ENCODE data around the gene DMGDH. TPM values are rescaled to one million over a fixed set of nuclear protein-coding genes. Genes with fewer than 3 reads are reported as not detected.

The DMGDH gene
- total RNA-seq, 2 donors from 2014 or later = 1.3 TPM; not detected in 1

DNA sequence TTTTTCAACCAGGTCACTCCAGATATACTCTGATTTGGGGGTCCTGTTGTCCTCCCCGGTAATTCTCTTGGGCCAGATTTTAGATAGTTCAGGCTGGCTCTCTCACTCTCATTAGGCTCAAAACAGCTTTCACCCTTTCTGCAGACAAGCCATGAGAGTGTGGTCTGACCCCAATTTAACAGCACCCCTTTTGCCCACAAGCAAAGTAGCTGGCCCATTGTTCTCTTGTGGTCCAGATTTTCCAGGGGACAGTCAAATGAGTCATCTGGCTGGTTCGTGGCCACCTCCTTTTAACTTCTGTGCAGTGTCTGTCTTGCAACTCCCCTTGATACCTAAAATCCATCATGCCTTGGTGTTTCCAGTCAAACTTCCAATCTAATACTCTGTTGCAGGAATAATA is 16.6 kb upstream of the DMGDH start:
- no peak overlapping the region for H3K27ac Mint-ChIP-seq
- H3K27me3 Mint-ChIP-seq = peaks cover 10 to 18% of the 10 kb centered on the region in 2 donors
- ATAC-seq (no peak), DNase-seq (ENCODE audit: low spot score) (no peak)
- H3K4me3 Mint-ChIP-seq = no peak overlapping the region
- no peaks in the 10 kb centered on the region for H3K9me3 Mint-ChIP-seq
- H3K4me1 Mint-ChIP-seq (ENCODE audit: low read depth in 2 of 2) = no peaks in the 10 kb centered on the region
- no peaks in the 10 kb centered on the region for H3K36me3 Mint-ChIP-seq

DNA sequence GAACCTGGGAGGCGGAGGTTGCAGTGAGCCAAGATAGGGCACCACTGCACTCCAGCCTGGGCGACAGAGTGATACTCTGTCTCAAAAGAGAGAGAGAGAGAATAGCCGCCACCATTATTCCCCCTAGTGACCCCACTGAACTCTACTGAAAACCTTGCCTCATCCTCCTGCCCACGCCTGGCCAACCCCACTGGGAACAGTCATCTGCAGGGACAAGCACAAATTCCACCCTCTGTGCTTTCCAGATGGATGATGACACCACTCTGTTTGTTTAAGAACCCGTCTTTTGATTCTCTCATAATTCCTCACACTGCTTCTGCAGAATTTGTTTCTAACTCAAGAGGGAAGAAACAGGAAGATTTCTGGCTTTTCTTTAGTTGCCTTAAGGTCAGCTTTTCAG is 12.3 kb upstream of the DMGDH start:
- no peak for DNase-seq (ENCODE audit: low spot score)
- Mint-ChIP-seq H3K27ac (no peak overlapping the region), H3K9me3 (no peaks in the 10 kb centered on the region), H3K27me3 (peaks cover 8 to 12% of the 10 kb centered on the region in 2 donors), H3K4me3 (no peak overlapping the region), H3K4me1 (ENCODE audit: low read depth in 2 of 2) (peaks cover 5 to 9% of the 10 kb centered on the region in 2 donors), H3K36me3 (no peaks in the 10 kb centered on the region)
- no peak for ATAC-seq

DNA sequence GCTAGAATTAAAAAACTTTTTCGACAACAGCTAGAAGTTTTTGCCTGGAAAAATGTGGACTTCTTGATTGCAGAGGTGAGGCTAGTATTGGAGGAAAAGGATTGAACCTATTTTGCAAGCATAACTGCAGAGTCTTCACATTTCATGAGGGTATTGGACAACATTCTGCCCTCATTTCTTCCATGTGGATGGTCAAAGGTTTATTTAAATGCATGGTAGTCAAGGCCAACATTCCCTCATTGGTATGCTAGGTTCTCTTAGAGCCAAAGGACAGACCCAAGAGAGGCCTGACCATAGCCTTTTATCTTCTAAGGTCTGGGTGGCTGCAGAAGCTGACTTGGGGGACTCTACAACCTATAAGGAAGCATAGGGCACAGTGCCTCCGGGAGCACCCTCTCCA is 11.3 kb upstream of the DMGDH start:
- Mint-ChIP-seq H3K27me3 (peaks cover 2 to 7% of the 10 kb centered on the region in 2 donors), H3K4me1 (ENCODE audit: low read depth in 2 of 2) (peaks cover 5 to 9% of the 10 kb centered on the region in 2 donors), H3K27ac (no peak overlapping the region), H3K9me3 (no peaks in the 10 kb centered on the region), H3K36me3 (no peaks in the 10 kb centered on the region), H3K4me3 (no peak overlapping the region)
- DNase-seq (ENCODE audit: low spot score) = no peak
- ATAC-seq = peak in 1 of 2 donors; percentile 15

DNA sequence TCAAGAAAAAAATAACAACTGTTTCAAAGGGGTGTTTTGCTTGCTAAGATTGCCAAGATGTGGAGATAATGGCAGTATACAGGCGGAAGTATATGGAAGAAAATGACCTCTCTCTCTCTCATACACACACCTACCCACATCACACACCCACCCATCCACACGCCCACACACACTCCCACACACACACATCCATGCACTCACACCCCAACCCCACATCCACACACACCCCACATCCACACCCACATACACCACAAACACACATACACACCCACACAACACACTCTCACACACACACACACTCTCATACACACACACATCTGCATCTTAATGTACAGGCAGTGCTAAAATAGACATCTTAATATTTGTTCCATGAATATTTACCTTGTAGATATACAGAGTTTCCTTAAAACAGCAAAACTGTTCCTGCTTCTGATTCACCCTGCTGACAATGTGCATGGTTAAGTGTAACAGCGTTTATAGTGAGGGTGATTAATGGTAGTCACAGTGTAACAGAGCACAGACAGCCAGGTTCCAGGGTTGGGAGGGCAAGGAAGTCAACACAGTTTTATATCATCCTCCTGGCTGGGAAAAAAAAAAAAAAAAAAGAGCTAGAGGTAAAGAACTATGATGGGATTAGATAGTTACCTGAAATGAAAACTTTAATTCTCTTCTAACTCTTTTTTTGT is 8.3 kb upstream of the DMGDH start:
- ATAC-seq (no peak), DNase-seq (ENCODE audit: low spot score) (no peak)
- Mint-ChIP-seq H3K27ac (no peak overlapping the region), H3K4me1 (ENCODE audit: low read depth in 2 of 2) (peaks cover 5 to 14% of the 10 kb centered on the region in 2 donors), H3K9me3 (no peaks in the 10 kb centered on the region), H3K4me3 (peak overlapping the region; percentile 16), H3K36me3 (no peaks in the 10 kb centered on the region), H3K27me3 (peaks cover 0 to 2% of the 10 kb centered on the region in 2 donors)

DNA sequence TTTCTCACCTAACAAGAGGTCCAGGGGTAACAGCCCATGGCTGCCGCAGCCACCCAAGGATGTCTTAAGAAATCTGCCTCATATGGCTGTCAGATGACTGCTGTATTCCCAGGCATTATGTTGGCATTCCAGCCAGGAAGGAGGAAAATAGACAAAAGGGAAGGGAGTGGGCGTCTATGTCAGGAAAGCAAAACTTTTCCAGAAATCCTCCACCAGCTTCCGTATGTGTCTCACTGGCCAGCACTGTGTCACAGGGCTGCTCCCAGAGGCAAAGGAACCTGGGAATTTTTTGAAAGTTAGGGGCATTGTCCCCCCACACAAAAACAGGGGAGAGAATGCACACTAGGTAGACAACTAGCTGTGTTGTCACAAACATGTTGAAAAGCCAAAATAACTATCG is 7.3 kb upstream of the DMGDH start:
- Mint-ChIP-seq H3K4me3 (no peak overlapping the region), H3K4me1 (ENCODE audit: low read depth in 2 of 2) (peaks cover 5 to 14% of the 10 kb centered on the region in 2 donors), H3K27me3 (peaks cover 5 to 7% of the 10 kb centered on the region in 2 donors), H3K27ac (no peak overlapping the region), H3K36me3 (no peaks in the 10 kb centered on the region), H3K9me3 (no peaks in the 10 kb centered on the region)
- DNase-seq (ENCODE audit: low spot score) = no peak
- no peak for ATAC-seq

DNA sequence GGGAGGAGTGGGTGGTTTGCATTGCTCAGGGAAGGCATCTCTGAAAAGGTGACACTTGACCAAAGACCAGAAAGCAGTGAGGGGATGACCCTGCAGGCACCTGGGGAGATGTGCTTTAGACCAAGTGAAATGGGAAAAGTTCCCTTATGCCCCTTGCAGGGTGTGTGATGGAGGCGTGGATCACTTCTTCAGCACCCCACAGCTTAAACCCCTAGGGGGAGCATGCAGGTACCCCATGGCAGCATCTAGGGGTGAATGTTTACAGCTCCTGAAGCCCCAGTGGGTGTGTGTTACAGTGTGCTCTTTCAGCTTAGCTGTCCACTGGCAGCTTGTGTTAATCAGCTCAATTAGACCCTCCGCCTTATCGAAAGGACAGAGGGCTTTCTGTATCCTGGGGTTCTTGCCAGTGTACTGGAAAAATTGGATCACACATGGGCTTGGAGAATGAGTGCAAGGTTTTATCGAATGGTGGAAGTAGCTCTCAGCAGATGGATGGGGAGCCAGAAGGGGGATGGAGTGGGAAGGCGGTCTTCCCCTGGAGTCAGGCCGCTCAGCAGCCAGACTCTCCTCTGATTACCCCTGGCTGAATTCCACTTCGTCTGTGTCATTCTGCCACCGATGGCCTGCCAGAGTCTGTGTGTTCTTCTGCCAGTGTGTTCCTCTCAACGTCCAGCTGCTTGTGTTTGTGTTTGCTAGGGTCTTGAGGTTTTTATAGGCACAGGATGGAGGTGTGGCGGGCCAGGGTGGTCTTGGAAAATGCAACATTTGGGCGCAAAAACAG is 6.4 kb upstream of the DMGDH start:
- no peak for DNase-seq (ENCODE audit: low spot score)
- H3K27me3 Mint-ChIP-seq = peaks cover 12 to 17% of the 10 kb centered on the region in 2 donors
- peaks cover 5 to 14% of the 10 kb centered on the region in 2 donors for H3K4me1 Mint-ChIP-seq (ENCODE audit: low read depth in 2 of 2)
- no peaks in the 10 kb centered on the region for H3K36me3 Mint-ChIP-seq
- no peak overlapping the region for H3K4me3 Mint-ChIP-seq
- H3K9me3 Mint-ChIP-seq = no peaks in the 10 kb centered on the region
- no peak overlapping the region for H3K27ac Mint-ChIP-seq
- no peak for ATAC-seq

DNA sequence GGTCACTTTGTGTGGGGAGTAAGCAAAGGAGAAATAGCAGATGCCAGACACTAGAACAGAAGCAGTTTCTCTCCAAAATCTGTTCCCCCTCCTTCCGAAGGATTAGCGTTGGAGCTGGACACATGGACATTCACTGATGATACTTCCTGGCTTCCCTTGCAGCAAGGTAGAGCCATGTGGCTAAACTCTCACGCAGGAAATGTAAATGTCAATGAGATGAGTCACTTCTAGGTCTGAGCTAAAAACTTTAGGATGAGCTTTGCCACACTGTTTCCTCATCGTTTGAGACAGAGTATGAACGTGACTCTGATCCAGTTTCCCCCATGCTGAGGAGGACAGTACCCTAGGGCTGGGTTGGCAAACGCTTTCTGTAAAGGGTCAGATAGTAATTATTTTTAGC is 5.2 kb upstream of the DMGDH start:
- no peak for DNase-seq (ENCODE audit: low spot score)
- Mint-ChIP-seq H3K4me3 (no peak overlapping the region), H3K36me3 (no peaks in the 10 kb centered on the region), H3K9me3 (no peaks in the 10 kb centered on the region), H3K27ac (no peak overlapping the region), H3K27me3 (peaks cover 15 to 19% of the 10 kb centered on the region in 2 donors), H3K4me1 (ENCODE audit: low read depth in 2 of 2) (peaks cover 5 to 14% of the 10 kb centered on the region in 2 donors)
- no peak for ATAC-seq

DNA sequence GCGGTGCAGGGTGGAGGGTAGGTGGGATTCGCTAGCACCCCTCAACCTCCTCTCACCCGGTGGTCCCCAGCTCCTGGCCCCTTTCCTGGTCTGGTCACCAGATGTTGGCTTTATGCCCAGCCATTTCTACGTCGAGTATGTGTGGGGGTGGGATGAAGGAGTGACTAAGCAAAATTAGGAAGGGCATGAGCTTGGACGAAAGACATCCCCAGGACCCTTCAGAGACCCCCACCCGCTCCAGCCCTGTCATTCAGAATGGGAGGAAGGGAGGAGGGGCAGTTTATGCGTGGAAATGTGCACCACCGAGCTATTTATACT is 835 bp upstream of the DMGDH start:
- peaks cover 26 to 31% of the 10 kb centered on the region in 2 donors for H3K27me3 Mint-ChIP-seq
- H3K4me3 Mint-ChIP-seq = no peak overlapping the region
- no peaks in the 10 kb centered on the region for H3K9me3 Mint-ChIP-seq
- no peak for ATAC-seq
- H3K27ac Mint-ChIP-seq = no peak overlapping the region
- H3K4me1 Mint-ChIP-seq (ENCODE audit: low read depth in 2 of 2) = peaks cover 0 to 5% of the 10 kb centered on the region in 2 donors
- H3K36me3 Mint-ChIP-seq = no peaks in the 10 kb centered on the region
- DNase-seq (ENCODE audit: low spot score) = no peak

DNA sequence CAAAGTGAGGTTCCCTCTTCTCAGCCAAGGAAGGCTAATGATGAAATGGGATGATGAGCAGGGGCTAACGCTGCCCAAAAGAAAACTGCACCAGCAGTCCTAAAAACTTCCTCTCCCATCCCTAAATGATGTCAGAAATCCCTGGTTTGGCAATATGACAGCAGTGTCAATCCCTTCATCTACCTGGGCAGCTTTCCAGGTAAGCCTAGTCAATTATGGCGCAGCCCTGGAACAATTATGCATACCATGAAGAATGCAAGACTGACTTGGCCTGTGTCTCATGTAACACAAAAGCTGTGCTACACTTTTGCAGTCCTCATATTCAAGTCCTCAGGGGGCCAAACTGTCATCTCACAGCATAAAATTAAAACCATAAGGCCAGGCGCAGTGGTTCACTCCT is 7.0 kb downstream of the DMGDH start:
- no peak for DNase-seq (ENCODE audit: low spot score)
- Mint-ChIP-seq H3K4me3 (no peak overlapping the region), H3K27me3 (peaks cover 16 to 22% of the 10 kb centered on the region in 2 donors), H3K27ac (no peak overlapping the region), H3K36me3 (no peaks in the 10 kb centered on the region), H3K4me1 (ENCODE audit: low read depth in 2 of 2) (no peaks in the 10 kb centered on the region), H3K9me3 (no peaks in the 10 kb centered on the region)
- ATAC-seq = no peak

DNA sequence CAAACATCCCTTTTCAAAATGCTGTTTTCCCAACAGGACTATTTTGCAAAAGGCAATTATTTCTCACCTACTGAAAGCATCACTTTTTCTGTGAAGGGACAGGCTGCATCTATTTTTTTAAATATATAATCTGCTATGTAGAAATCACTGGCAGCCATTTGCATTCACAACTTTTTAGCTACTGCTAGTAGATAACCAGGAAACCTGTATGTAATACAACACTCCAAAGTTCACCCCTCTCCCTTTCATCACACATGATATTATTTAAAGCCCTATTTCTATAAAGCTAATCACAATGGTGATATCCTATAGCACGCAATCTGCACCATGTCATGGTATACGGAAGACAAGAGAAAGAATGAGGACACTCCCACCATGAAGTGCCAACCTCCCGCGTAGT is 9.8 kb downstream of the DMGDH start:
- Mint-ChIP-seq H3K9me3 (no peaks in the 10 kb centered on the region), H3K27me3 (peaks cover 19 to 33% of the 10 kb centered on the region in 2 donors), H3K4me3 (no peak overlapping the region), H3K27ac (no peak overlapping the region), H3K4me1 (ENCODE audit: low read depth in 2 of 2) (no peaks in the 10 kb centered on the region), H3K36me3 (no peaks in the 10 kb centered on the region)
- ATAC-seq (no peak), DNase-seq (ENCODE audit: low spot score) (no peak)

DNA sequence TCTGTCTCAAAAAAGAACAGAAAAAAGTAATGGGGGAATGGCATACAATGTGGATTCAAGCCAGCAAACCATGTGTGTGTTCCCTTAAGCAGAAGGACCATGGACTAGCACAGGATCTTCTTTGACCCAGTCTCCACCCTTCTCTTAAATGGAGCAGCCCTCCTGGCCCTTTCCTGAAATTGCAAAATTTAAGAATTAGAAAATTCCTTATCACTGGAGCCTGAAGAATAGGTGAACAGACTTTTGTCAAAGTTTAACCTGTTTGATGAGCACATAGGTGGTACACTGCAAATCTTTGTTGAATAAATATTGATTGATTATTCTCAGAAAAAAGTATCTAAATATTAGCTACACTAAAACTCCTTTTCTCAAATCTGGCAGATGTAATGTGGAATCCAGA is 12.6 kb downstream of the DMGDH start:
- Mint-ChIP-seq H3K4me1 (ENCODE audit: low read depth in 2 of 2) (no peaks in the 10 kb centered on the region), H3K36me3 (no peaks in the 10 kb centered on the region), H3K27ac (no peak overlapping the region), H3K27me3 (peaks cover 17 to 37% of the 10 kb centered on the region in 2 donors), H3K9me3 (no peaks in the 10 kb centered on the region), H3K4me3 (no peak overlapping the region)
- DNase-seq (ENCODE audit: low spot score) (no peak), ATAC-seq (no peak)

DNA sequence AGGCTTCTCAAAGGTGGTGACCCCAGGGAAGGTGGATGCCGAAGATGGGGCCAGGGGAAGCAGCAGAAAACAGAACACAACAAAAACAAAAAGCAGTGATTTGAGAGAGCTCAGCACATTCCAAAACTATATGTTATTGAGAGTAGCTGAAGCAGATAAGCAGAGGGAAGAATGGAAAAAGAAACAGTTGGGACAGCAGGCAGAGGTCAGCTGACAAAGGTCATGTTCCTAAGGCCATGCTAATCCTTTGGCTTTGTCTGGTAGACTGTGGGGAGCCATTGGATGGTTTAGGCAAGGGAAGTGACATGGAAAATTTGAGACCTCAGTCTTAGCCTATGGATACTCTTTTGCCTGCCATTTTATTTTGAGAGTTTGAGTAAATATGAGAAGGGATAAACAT is 14.5 kb downstream of the DMGDH start:
- H3K9me3 Mint-ChIP-seq = no peaks in the 10 kb centered on the region

DNA sequence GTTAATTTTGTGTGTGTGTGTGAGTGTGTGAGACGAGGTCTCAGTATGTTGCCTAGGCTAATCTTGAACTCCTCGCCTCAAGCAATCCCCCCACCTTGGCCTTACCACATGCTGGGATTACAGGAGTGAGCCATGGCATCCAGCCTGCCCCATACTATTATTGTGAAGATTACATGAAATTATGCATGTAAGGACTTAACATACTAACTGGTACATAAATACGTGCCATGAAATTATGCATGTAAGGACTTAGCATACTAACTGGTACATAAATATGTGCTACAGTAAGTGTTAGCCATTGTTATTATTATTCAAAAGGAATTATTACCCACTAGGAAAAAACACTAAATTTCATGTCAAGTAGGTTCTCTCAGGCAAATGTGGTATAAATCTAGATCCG is 16.2 kb downstream of the DMGDH start:
- no peak overlapping the region for H3K27ac Mint-ChIP-seq
- H3K4me3 Mint-ChIP-seq = no peak overlapping the region
- ATAC-seq = no peak
- H3K4me1 Mint-ChIP-seq (ENCODE audit: low read depth in 2 of 2) = no peaks in the 10 kb centered on the region
- H3K27me3 Mint-ChIP-seq = peaks cover 19 to 41% of the 10 kb centered on the region in 2 donors
- no peaks in the 10 kb centered on the region for H3K36me3 Mint-ChIP-seq
- no peaks in the 10 kb centered on the region for H3K9me3 Mint-ChIP-seq
- no peak for DNase-seq (ENCODE audit: low spot score)

More for the DNA sequence above, 14.5 kb downstream of the DMGDH start:
- Mint-ChIP-seq H3K27ac (no peak overlapping the region), H3K36me3 (no peaks in the 10 kb centered on the region), H3K27me3 (peaks cover 15 to 39% of the 10 kb centered on the region in 2 donors), H3K4me3 (no peak overlapping the region), H3K4me1 (ENCODE audit: low read depth in 2 of 2) (no peaks in the 10 kb centered on the region)
- peak in 1 of 2 donors; percentile 50 for ATAC-seq
- DNase-seq (ENCODE audit: low spot score) = no peak

DNA sequence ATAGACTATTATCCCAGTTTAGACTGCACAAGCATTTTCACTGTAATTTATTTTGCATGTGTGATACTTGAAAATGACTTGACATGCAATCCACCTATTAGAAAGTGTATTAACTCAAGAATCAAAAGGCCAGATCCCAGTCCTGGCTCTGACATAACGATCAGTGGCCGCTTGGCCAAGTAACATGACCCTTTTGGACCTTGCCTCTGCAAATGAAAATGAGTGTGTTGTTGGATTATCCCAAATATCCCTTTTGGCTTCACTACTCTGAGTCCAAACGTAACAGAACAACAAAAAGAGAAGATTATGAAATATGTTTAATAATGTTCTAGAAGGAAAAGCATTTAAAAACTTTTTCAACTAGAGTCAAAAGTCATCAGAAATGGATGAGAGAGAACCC is 19.0 kb downstream of the DMGDH start:
- Mint-ChIP-seq H3K9me3 (no peaks in the 10 kb centered on the region), H3K27me3 (peaks cover 26 to 30% of the 10 kb centered on the region in 2 donors), H3K36me3 (no peaks in the 10 kb centered on the region)

More for the DNA sequence above, 19.0 kb downstream of the DMGDH start:
- Mint-ChIP-seq H3K27ac (no peak overlapping the region), H3K4me1 (ENCODE audit: low read depth in 2 of 2) (no peaks in the 10 kb centered on the region), H3K4me3 (no peak overlapping the region)
- ATAC-seq (no peak), DNase-seq (ENCODE audit: low spot score) (no peak)

Data from natural killer cell treated with Interleukin-12 subunit alpha and Interleukin-12 subunit beta and Interleukin-15 and Interleukin-18, amount 100 ng/mL, for 72 hours (primary cell).